Mucosa of rectum (tissue), 2 donors: Measurements from ENCODE around the gene CDK2.
A peak's percentile ranks its signal among the peaks of the same experiment; 100 is the strongest.
"Not testable (repeated sequence)": the region's sequence is repeated elsewhere in the genome, so short reads cannot be mapped to it uniquely, and the experiment has no call there.

ENCODE experiments used
- H3K27ac ChIP-seq, 2 donors: one replicate each; pipeline ENCODE4 v1.7.0; 2013; ENCODE audit warnings: inconsistent platforms in 2 of 2, low read depth in 2 of 2, low read length in 2 of 2
- H3K27me3 ChIP-seq, 2 donors: one replicate each; pipeline ENCODE4 v1.7.0; 2013; ENCODE audit warnings: low read length in 2 of 2; ENCODE audit not compliant: control insufficient read depth in 2 of 2, insufficient read depth in 2 of 2
- H3K36me3 ChIP-seq, 2 donors: one replicate each; pipeline ENCODE4 v1.7.0; 2013; ENCODE audit warnings: low read length in 2 of 2; ENCODE audit not compliant: control insufficient read depth in 2 of 2, insufficient read depth in 2 of 2
- H3K4me1 ChIP-seq, 2 donors: one replicate each; pipeline ENCODE4 v1.7.0; 2013; ENCODE audit warnings: low read length in 2 of 2, mild to moderate bottlenecking in 1 of 2; ENCODE audit not compliant: control insufficient read depth in 2 of 2, insufficient read depth in 2 of 2
- H3K4me3 ChIP-seq, 2 donors: one replicate each; pipeline ENCODE4 v1.7.0; 2013; ENCODE audit warnings: low read length in 2 of 2
- H3K9ac ChIP-seq, 2 donors: one replicate each; pipeline ENCODE4 v1.7.0; 2013; ENCODE audit warnings: low read length in 2 of 2, low read depth in 1 of 2, mild to moderate bottlenecking in 1 of 2
- H3K9me3 ChIP-seq, 2 donors: one replicate each; pipeline ENCODE4 v1.7.0; 2013; ENCODE audit warnings: low read length in 2 of 2; ENCODE audit not compliant: control insufficient read depth in 2 of 2
- donor health status: healthy.
- donor health status: Normal muscosa, but diverticular disease.

Gene CDK2

GRCh38 chr12:55995366-55995765, 28.7 kb downstream of the CDK2 start:
- no peak overlapping the region for H3K4me3 ChIP-seq
- no peaks in the 10 kb centered on the region for H3K9me3 ChIP-seq
- no peak overlapping the region for H3K9ac ChIP-seq
- H3K36me3 ChIP-seq, result peaks cover 37 to 40% of the 10 kb centered on the region in 2 donors
- H3K27ac ChIP-seq, result no peak overlapping the region
- H3K27me3 ChIP-seq, result no peaks in the 10 kb centered on the region
- H3K4me1 ChIP-seq, result peaks cover 10 to 12% of the 10 kb centered on the region in 2 donors

- no peaks in the 10 kb centered on the region for H3K9me3 ChIP-seq
- peak overlapping the region; percentile 82 to 86 for H3K27ac ChIP-seq
- peaks cover 10 to 12% of the 10 kb centered on the region in 2 donors for H3K4me1 ChIP-seq
Observed at GRCh38 chr12:55996201-55996714, 29.6 kb downstream of the CDK2 start.

GRCh38 chr12:55996715-55997534, 30.3 kb downstream of the CDK2 start, which contains the start of gene SUOX:
Gene SUOX (plus strand): TSS chr12:55997276. CDS start chr12:56002222, 4,946 bp downstream.
- peaks cover 22 to 29% of the 10 kb centered on the region in 2 donors for H3K36me3 ChIP-seq

More at GRCh38 chr12:55996201-55996714, 29.6 kb downstream of the CDK2 start:
- Histone ChIP-seq H3K27me3 (no peaks in the 10 kb centered on the region), H3K36me3 (peaks cover 28 to 31% of the 10 kb centered on the region in 2 donors), H3K4me3 (peak overlapping the region; percentile 92 to 99), H3K9ac (peak overlapping the region; percentile 79 to 87)

DNA sequence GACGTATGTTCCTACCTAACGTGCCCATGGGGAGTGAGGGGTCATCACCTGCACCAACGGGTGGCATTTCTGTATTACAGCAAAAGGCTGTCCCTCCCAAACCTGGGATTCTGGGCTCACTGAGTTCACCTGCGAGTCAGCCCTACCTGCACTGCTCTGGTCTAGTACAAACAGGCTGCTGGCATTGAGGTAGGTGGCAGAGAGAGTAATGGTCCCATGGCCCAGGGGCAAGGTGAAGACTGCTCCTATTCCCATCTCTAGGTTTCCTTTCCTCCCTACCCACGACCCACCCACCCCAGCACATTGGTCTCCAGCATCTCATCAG, 30.9 kb downstream of the CDK2 start:
- H3K36me3 ChIP-seq, result peaks cover 17 to 28% of the 10 kb centered on the region in 2 donors
- peak overlapping the region; percentile 82 to 86 for H3K27ac ChIP-seq
- peaks cover 16 to 18% of the 10 kb centered on the region in 2 donors for H3K4me1 ChIP-seq

More at GRCh38 chr12:55996715-55997534, 30.3 kb downstream of the CDK2 start, which contains the start of gene SUOX:
- no peaks in the 10 kb centered on the region for H3K27me3 ChIP-seq
- H3K4me1 ChIP-seq, result peaks cover 14 to 16% of the 10 kb centered on the region in 2 donors
- H3K4me3 ChIP-seq, result peak within 1 kb of the TSS; percentile 92 to 99
- H3K9me3 ChIP-seq, result no peaks in the 10 kb centered on the region
- H3K27ac ChIP-seq, result peak within 1 kb of the TSS; percentile 82 to 86
- H3K9ac ChIP-seq, result peak within 1 kb of the TSS; percentile 87 to 99

DNA sequence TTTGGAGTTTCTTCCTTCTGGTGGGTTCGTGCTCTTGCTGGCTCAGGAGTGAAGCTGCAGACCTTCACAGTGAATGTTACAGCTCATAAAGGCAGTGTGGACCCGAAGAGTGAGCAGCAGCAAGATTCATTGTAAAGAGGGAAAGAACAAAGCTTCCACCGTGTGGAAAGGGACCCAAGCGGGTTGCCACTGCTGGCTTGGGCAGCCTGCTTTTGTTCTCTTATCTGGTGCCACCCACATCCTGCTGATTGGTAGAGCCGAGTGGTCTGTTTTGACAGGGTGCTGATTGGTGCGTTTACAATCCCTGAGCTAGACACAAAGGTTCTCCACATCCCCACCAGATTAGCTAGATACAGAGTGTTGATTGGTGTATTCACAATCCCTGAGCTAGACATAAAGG, 32.9 kb downstream of the CDK2 start:
- H3K9me3 ChIP-seq, H3K27me3 ChIP-seq, H3K9ac ChIP-seq, H3K27ac ChIP-seq, H3K4me3 ChIP-seq: not testable (repeated sequence)
- Histone ChIP-seq H3K36me3 (peaks cover 3 to 25% of the 10 kb centered on the region in 2 donors), H3K4me1 (peaks cover 16 to 18% of the 10 kb centered on the region in 2 donors)

More for the DNA sequence above, 30.9 kb downstream of the CDK2 start:
- Histone ChIP-seq H3K27me3 (no peaks in the 10 kb centered on the region), H3K9ac (peak overlapping the region; percentile 87 to 99), H3K4me3 (peak overlapping the region; percentile 92 to 99), H3K9me3 (no peaks in the 10 kb centered on the region)

DNA sequence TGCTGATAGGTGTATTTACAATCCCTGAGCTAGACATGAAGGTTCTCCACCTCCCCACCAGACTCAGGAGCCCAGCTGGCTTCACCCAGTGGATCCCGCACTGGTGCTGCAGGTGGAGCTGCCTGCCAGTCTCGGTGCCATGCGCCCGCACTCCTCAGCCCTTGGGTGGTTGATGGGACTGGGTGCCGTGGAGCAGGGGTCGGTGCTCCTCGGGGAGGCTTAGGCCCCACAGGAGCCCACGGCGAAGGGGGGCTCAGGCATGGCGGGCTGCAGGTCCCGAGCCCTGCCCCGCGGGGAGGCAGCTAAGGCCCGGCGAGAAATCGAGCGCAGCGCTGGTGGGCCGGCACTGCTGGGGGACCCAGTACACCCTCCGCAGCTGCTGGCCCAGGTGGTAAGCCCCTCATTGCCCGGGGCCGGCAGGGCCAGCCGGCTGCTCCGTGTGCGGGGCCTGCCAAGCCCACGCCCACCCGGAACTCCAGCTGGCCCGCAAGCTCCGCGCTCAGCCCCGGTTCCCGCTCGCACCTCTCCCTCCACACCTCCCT, 33.4 kb downstream of the CDK2 start:
- H3K27ac ChIP-seq, H3K27me3 ChIP-seq, H3K9ac ChIP-seq, H3K9me3 ChIP-seq, H3K4me3 ChIP-seq: not testable (repeated sequence)
- H3K4me1 ChIP-seq, result peaks cover 16 to 18% of the 10 kb centered on the region in 2 donors
- H3K36me3 ChIP-seq, result peaks cover 3 to 22% of the 10 kb centered on the region in 2 donors

DNA sequence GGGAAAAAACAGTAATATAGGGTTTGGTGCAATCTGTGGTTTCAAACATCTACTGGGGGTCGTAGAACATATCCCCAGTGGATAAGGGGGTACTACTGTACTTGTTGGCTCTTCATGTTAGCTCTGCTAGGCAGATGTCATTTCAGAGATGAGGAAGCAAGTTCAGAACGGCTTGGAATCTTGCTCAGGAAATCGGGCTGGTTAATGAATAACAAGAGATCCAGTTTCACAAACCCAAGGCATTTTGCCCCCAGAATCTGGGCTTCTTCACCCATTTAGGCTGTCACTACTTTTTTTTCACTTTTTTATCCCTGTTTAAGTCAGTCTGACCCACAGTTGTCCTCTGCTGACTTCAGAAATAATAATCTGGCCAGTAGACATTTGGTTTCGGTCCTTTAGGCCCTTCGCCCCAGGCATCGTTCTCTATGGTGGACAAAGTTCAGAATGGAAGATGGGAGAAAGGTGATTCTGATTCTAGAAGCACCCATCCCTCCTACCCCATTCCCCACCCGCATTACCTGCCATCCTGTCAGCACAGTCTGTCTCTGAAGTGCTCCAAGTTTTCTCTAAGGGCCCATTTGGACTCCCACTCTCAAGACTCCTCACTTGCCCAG, 35.0 kb downstream of the CDK2 start:
- Histone ChIP-seq H3K4me1 (peaks cover 12 to 18% of the 10 kb centered on the region in 2 donors), H3K9me3 (no peaks in the 10 kb centered on the region), H3K4me3 (peak overlapping the region in 1 of 2 donors; percentile 42), H3K9ac (peak overlapping the region in 1 of 2 donors; percentile 36), H3K27me3 (no peaks in the 10 kb centered on the region), H3K27ac (peak overlapping the region; percentile 39 to 66), H3K36me3 (peaks cover 0 to 22% of the 10 kb centered on the region in 2 donors)

GRCh38 chr12:56003376-56003775, 36.7 kb downstream of the CDK2 start:
- not testable (repeated sequence) for H3K4me3 ChIP-seq, H3K27ac ChIP-seq, H3K9me3 ChIP-seq, H3K9ac ChIP-seq, H3K27me3 ChIP-seq
- Histone ChIP-seq H3K4me1 (peaks cover 8 to 13% of the 10 kb centered on the region in 2 donors), H3K36me3 (peaks cover 0 to 22% of the 10 kb centered on the region in 2 donors)

GRCh38 chr12:56004211-56004610, 37.6 kb downstream of the CDK2 start:
- no peak overlapping the region for H3K27ac ChIP-seq
- H3K36me3 ChIP-seq, result peaks cover 0 to 22% of the 10 kb centered on the region in 2 donors

More at GRCh38 chr12:56004211-56004610, 37.6 kb downstream of the CDK2 start:
- Histone ChIP-seq H3K9ac (no peak overlapping the region), H3K9me3 (no peaks in the 10 kb centered on the region), H3K4me1 (peaks cover 8 to 13% of the 10 kb centered on the region in 2 donors), H3K27me3 (no peaks in the 10 kb centered on the region), H3K4me3 (no peak overlapping the region)
